CD4-positive, alpha-beta T cell treated with Interleukin-4 for 1 hour (primary cell): ENCODE measurements around the gene MYO1B.

Source experiments
- DNase-seq, 2 donors: peaks; one replicate each; pipeline ENCODE4 v3.0.0-alpha.2; 2020 to 2022

The MYO1B gene

GRCh38 chr2:191366199-191366598 lies 121.0 kb downstream of the MYO1B start:
- no peak for DNase-seq

DNA sequence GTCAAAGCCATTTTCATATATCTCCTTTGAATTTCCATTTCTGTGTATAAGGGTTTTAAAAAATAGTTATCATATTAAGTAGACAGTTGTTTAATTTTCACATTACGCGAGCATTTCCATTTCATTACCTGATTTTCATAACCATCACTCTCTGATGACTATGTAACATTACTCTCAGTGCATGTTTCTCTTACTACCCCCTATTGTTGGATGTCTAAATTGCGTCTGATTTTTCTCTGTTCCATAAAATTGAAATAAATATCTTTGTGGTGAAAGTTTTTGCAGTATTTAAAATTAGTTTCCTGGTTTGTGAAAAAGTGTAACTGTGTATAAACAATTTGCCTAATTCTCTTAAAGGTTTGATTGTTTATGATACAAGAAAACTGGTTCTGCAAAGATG lies 123.8 kb downstream of the MYO1B start:
- DNase-seq: no peak

DNA sequence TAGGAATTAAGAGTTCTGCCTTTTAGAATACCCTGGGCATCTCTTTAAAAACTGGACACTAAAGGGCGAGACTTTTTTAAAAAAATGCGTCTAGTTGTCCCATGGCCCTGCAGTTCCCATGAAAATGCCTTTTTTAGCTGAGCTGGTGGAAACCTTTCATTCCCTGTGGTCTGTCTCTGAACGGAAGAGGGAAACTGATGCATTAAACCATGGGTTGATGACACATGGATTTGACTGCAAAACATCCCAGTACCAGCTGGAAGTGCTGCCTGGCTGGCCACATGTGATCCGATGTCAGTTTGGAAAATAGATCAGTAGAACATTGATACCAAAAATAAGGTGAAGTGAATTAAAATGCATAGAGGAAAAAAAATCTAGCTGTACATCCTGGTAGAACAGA lies 129.2 kb downstream of the MYO1B start:
- no peak for DNase-seq

DNA sequence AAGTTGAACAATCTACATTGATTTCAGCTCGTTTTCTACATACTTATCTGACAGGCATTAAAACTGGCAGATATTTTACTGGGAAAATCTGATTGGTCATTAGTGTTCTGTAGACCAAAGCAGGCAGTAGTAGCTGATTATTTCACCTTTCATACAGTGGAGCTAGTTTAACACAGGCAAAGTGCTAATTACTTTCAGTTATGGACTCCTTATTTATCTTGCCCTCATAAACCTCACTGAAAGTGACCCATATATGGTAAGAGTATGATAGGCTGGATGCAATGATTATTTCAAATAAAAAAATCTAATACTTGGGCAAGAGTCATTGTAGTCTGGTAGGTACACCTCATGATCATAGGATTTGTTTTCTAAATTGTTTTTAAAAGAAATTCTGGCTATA lies 129.7 kb downstream of the MYO1B start:
- no peak for DNase-seq

DNA sequence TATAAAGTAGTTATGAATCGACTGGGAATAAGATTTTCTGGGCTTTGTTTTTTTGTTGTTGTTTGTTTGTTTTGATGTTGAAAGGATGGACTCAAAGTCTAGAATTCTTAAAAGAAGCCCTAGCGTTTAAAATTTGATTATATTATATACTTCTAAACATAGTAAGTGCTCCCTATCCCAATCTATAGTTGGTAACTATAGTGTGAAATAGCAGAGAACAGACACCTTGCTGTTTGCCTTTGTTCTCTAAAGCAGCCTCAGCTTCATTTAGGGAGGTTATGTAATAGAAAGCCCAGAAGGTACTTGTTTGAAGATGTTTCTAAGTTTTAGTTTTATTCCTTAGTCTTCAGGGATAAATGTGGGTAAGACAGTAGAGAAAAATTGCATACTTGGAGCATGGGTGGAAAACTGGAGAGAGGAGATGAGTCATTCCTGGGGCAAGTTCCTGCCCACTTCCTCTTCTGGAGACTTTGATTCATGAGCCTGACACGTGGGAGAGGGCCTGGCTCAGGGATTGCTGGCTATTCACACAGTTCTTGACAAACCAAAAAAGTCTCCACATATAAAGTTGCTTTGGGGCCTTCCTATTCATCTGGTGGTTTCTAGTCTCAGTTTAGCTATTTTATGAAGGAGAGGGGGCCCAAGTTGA lies 131.9 kb downstream of the MYO1B start:
- peak in 1 of 2 donors; percentile 47 for DNase-seq

GRCh38 chr2:191379375-191379774 lies 134.2 kb downstream of the MYO1B start:
- no peak for DNase-seq

DNA sequence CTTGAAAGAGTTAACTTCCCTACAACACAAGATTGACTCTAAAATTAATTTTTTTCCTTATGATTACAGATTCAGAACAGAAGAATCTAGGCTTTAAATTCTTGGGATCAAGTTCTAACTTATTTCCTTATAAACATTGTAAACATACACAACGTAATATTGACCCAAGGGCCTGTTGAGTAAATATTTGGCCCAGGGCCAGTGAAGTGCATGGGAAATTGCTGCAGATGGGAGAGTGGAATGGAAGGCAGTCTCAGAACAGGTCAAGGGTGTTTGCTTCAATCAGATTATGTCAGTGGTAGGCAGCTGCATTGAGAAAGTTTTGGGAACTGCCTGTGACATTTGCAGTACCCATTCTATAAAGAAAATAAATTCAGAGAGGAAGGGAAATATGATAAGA lies 137.6 kb downstream of the MYO1B start:
- no peak for DNase-seq

- no peak for DNase-seq
Measured at GRCh38 chr2:191383486-191383885, 138.3 kb downstream of the MYO1B start.

GRCh38 chr2:191384829-191385228 lies 139.6 kb downstream of the MYO1B start:
- no peak for DNase-seq

DNA sequence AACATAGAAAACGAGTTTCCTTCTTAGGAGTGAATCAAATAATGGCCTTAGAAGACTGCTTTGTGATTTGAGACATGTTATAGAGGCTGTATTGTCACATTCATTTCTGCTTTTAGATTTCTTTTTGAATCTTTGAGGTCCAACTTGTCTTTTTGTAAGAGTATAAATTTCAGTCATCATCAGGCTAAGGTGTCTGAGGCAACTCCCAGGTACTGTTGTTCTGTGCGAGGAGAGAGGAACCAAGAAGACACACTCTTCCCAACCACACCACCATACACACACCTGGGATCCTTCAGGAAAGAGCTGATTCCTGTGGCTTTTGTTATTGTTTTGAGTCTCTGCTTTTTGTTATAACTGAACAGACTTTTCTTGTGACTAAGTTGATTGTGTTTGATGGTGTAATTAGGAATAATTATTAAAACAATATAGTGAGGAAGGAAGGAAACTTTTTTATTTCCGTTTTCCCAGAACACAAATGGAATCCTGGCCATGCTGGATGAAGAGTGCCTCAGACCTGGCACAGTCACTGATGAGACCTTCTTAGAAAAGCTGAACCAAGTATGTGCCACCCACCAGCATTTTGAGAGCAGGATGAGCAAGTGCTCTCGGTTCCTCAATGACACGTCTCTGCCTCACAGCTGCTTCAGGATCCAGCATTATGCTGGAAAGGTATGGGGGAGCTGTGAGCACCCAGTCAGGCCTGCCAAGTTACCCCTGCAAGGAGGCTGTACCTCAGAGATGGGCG lies 140.4 kb downstream of the MYO1B start:
- no peak for DNase-seq

GRCh38 chr2:191386938-191387536 lies 141.8 kb downstream of the MYO1B start:
- no peak for DNase-seq

- DNase-seq: no peak
Measured at GRCh38 chr2:191389288-191389687, 144.1 kb downstream of the MYO1B start.

DNA sequence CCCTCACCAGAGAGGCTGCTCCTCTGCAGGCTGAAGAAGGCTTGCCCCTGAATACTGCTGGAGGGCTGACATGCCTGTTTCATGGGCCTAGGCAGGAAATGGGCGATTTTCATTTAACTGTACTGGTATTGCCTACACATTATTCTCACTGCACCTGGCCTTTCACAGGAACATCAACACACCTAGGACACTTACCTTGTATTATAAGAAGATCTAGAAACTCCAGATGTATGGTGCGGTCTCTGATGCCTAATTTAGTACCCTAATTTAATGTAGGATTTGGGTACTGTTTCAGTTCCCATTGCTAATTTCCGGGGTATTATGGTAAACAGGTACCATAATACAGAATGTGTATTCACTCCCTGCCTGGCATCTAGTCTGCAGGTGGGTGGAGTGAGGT lies 146.0 kb downstream of the MYO1B start:
- no peak for DNase-seq

DNA sequence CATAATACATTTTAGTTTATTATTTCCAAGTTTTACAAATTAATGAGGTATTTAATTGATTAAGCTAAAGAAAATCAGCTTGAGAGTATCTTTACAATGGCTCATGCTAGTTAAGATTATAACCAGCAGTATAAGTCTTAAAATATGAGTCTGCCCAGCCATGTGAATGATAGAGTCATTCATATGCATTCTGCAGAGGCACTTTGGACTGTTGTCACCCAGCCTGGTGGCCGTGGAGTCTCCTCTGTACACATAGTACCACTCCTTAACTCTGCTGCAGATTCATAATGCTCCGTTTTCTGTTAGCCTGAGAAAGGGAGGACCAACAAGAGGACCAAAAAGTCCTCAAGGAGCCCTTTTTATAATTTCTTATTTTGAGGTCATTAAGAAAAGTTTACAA lies 148.8 kb downstream of the MYO1B start:
- no peak for DNase-seq

GRCh38 chr2:191396794-191397193 lies 151.6 kb downstream of the MYO1B start:
- no peak for DNase-seq

DNA sequence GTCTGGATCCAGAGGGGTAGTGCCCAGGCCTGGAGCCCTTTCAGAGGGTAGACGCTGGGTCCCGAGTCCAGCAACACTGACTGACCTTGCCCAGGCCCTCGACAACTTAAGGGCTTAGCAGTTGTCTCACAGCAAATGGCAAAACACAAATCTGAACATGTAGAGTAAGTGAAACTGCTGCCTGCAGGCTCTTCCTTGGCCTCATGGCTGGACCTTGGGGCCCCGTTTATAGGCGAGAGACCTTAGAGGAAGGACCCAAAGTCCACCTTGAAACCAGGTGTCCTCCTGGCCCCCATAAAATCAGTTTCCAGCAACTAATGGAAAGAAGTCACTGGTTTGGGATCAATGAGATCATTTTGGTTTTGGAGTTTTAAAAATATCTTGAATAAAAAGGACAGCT lies 154.4 kb downstream of the MYO1B start:
- no peak for DNase-seq

DNA sequence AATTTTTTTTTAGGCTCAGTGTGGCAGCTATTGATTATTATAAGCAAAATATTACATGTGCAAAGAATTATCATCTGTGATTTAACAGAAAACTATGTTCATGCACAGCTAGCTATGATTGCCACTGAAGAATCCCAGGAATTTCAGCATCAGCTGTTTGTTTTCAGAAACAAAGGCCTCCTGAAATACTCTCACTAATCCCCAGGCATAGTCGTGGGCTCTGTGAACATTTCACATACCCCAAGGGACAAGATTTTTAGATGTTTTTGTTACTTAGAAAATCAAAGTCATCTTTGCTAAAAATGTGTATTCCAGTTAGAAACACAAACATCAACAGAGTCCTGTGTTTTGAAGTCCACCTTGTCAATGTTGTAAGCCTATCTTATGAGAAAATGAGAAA lies 156.1 kb downstream of the MYO1B start:
- no peak for DNase-seq

GRCh38 chr2:191402966-191403565 lies 157.9 kb downstream of the MYO1B start:
- no peak for DNase-seq

- DNase-seq: no peak
Measured at GRCh38 chr2:191404568-191404991, 159.4 kb downstream of the MYO1B start.

DNA sequence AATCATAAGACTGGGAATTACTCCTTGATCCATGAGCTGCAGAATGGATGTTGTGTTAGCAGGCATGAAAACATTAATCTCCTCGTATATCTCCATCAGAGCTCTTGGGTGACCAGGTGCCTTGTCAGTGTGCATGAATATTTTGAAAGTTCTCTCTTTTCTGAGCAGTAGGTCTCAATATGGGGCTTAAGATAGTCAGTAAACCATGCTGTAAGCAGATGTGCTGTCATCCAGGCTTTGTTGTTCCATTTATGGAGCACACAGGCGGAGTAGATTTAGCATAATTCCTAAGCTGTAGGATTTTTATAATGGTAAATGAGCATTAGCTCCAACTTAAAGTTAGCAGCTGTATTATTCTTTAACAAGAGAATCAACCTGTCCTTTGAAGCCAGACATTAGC lies 160.3 kb downstream of the MYO1B start:
- no peak for DNase-seq

DNA sequence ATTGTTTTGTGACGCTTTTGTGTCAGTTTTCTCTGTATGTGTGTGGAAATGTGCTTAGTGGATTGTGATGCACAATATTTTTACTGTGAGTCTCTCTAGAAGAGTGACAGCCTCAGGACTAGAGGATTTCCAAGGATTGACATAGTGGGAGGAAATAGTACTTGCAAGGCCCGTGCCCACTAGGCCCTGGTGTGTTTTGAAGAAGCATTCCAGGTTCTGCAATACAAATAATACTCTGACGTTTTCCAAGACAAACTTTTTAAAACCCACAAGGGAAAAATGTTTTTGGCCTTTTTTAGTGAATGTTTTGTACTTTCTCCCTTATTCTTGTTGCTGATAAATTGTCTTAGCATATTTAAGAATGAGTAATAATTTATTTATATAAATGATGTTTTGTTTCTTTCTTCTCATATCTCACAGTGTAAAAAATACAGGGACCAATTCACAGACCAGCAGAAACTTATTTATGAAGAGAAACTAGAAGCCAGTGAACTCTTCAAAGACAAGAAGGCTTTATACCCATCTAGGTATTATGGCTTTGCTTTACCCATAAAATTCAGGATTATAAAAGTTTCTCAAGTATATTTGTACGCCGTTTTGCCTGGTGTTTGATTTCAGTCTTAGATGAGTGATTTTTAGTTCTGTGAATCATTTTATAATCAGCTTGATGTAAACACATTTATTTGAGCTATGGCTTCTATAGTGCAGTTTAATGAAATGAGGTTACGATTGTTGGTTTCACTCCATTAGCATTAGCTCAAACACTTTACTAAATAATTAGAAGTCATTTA lies 165.6 kb downstream of the MYO1B start:
- no peak for DNase-seq

DNA sequence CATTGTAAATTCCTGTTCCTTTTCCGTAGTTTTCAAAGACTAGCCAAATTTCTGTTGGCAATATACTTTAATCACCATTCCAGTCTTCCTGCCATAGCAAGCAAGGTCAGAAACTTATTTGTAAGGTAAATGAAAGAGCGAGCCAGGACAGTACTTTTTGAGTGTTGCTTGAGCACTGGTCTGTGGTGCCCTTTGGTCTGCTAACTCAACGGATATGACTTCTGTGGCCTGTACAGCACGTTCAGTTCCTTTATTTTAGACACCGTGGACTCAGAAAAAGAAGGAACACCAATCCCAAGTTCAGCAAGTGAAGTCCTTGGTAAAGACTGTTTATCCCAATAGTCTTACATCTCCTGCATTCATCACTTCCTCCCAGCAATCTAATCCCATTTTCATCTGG lies 166.3 kb downstream of the MYO1B start:
- no peak for DNase-seq

DNA sequence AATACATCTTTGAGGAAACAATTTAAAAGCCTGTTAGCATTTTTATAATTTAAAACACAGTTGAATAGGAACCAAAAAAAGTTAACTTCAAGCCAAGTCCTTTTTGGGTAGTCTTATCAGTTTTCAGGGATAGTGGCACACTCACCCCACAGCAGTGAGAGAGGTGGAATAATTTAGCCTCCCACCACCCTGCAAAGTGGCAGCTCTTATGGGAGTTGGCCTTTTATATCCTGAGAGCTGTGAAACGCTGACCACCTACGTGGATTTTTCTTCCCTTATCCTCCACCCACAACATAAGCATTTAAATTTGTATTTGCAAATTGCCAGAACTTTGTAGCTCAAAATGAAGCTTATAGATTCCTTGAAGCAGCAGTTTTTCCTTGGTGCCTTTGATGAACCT lies 167.1 kb downstream of the MYO1B start:
- no peak for DNase-seq
